ENCODE measurements around the gene SLC9A9. TPM values are rescaled to one million over a fixed set of nuclear protein-coding genes. Genes with fewer than 3 reads are reported as not detected.

SLC9A9 gene
- total RNA-seq, 1 donor from 2014 or later, result 0.22 TPM

GRCh38 chr3:143810166-143810952, 37.9 kb downstream of the SLC9A9 start:
- H3K27ac ChIP-seq, result no peak overlapping the region
- Mint-ChIP-seq H3K27ac (no peak overlapping the region), H3K9me3 (no peaks in the 10 kb centered on the region), H3K27me3 (ENCODE audit: insufficient read depth, low read depth) (no peaks in the 10 kb centered on the region), H3K4me1 (peaks cover 6% of the 10 kb centered on the region), H3K36me3 (no peaks in the 10 kb centered on the region), H3K4me3 (no peak overlapping the region)
- no peak overlapping the region for H3K4me2 ChIP-seq
- no peaks in the 10 kb centered on the region for H3K36me3 ChIP-seq
- H3K79me2 ChIP-seq (ENCODE audit: low read depth), result no peaks in the 10 kb centered on the region
- no peak overlapping the region for H3K9ac ChIP-seq
- no peaks in the 10 kb centered on the region for H3K4me1 ChIP-seq
- H3K4me3 ChIP-seq, result no peak overlapping the region
- no peak overlapping the region for H2AFZ ChIP-seq (replicated peaks)
- H4K20me1 ChIP-seq (ENCODE audit: low read depth), result no peaks in the 10 kb centered on the region
- DNase-seq (ENCODE audit: low spot score), result no peak
- H3F3A ChIP-seq (ENCODE audit: low read depth), result no peaks in the 10 kb centered on the region
- no peak for TF ChIP-seq EZH2 (IDR thresholded peaks at IDR 0.05)
- TF ChIP-seq CTCF (IDR thresholded peaks at IDR 0.05), result no peak
- TF ChIP-seq EZH2phosphoT487 (IDR thresholded peaks at IDR 0.05), result no peak
- no peaks in the 10 kb centered on the region for H3K27me3 ChIP-seq
- H3K9me3 ChIP-seq (ENCODE audit: low read depth), result no peaks in the 10 kb centered on the region

- Mint-ChIP-seq H3K9me3 (no peaks in the 10 kb centered on the region), H3K4me1 (peaks cover 6% of the 10 kb centered on the region), H3K36me3 (no peaks in the 10 kb centered on the region), H3K27me3 (ENCODE audit: insufficient read depth, low read depth) (no peaks in the 10 kb centered on the region), H3K27ac (no peak overlapping the region), H3K4me3 (no peak overlapping the region)
- TF ChIP-seq EZH2 (IDR thresholded peaks at IDR 0.05) (no peak), EZH2phosphoT487 (IDR thresholded peaks at IDR 0.05) (no peak), CTCF (IDR thresholded peaks at IDR 0.05) (no peak)
- H3K36me3 ChIP-seq, result no peaks in the 10 kb centered on the region
- H3K9me3 ChIP-seq (ENCODE audit: low read depth), result no peaks in the 10 kb centered on the region
- no peak overlapping the region for H3K4me2 ChIP-seq
- no peaks in the 10 kb centered on the region for H3K4me1 ChIP-seq
- H3K27ac ChIP-seq, result no peak overlapping the region
- no peak for DNase-seq (ENCODE audit: low spot score)
- H3K27me3 ChIP-seq, result no peaks in the 10 kb centered on the region
- H3K79me2 ChIP-seq (ENCODE audit: low read depth), result no peaks in the 10 kb centered on the region
- H3K9ac ChIP-seq, result no peak overlapping the region
- no peaks in the 10 kb centered on the region for H4K20me1 ChIP-seq (ENCODE audit: low read depth)
- peak overlapping the region; percentile 38 for H2AFZ ChIP-seq (replicated peaks)
- no peaks in the 10 kb centered on the region for H3F3A ChIP-seq (ENCODE audit: low read depth)
- H3K4me3 ChIP-seq, result no peak overlapping the region
Observed at GRCh38 chr3:143809121-143809621, 39.1 kb downstream of the SLC9A9 start.

- no peak for DNase-seq (ENCODE audit: low spot score)
- H4K20me1 ChIP-seq (ENCODE audit: low read depth), result no peaks in the 10 kb centered on the region
- no peak overlapping the region for H3K27ac Mint-ChIP-seq
- H3K4me1 ChIP-seq, result no peaks in the 10 kb centered on the region
- H3K27me3 Mint-ChIP-seq (ENCODE audit: insufficient read depth, low read depth), result no peaks in the 10 kb centered on the region
- H3K4me2 ChIP-seq, result no peak overlapping the region
- TF ChIP-seq CTCF (IDR thresholded peaks at IDR 0.05) (no peak), EZH2 (IDR thresholded peaks at IDR 0.05) (no peak), EZH2phosphoT487 (IDR thresholded peaks at IDR 0.05) (no peak)
- H3K9me3 ChIP-seq (ENCODE audit: low read depth), result no peaks in the 10 kb centered on the region
- H3K36me3 Mint-ChIP-seq, result no peaks in the 10 kb centered on the region
- no peak overlapping the region for H2AFZ ChIP-seq (replicated peaks)
- H3K36me3 ChIP-seq, result no peaks in the 10 kb centered on the region
- H3K9me3 Mint-ChIP-seq, result no peaks in the 10 kb centered on the region
- H3K4me1 Mint-ChIP-seq, result peaks cover 6% of the 10 kb centered on the region
- no peaks in the 10 kb centered on the region for H3F3A ChIP-seq (ENCODE audit: low read depth)
- H3K27ac ChIP-seq, result no peak overlapping the region
- H3K79me2 ChIP-seq (ENCODE audit: low read depth), result no peaks in the 10 kb centered on the region
- no peaks in the 10 kb centered on the region for H3K27me3 ChIP-seq
- H3K4me3 Mint-ChIP-seq, result no peak overlapping the region
- H3K4me3 ChIP-seq, result no peak overlapping the region
- no peak overlapping the region for H3K9ac ChIP-seq
Observed at GRCh38 chr3:143808030-143808429, 40.2 kb downstream of the SLC9A9 start.

Data from neural progenitor cell (in vitro differentiated cells).